Measurements from ENCODE around the gene CORIN. TPM values are rescaled to one million over a fixed set of nuclear protein-coding genes. Genes with fewer than 3 reads are reported as not detected.
"Not testable (repeated sequence)": the region's sequence is repeated elsewhere in the genome, so short reads cannot be mapped to it uniquely, and the experiment has no call there.

The CORIN gene
- polyA plus RNA-seq, 12 donors, result 1.7 to 5.7 (median 2.4) TPM; not detected in 2

GRCh38 chr4:47774079-47774478 is 63.8 kb downstream of the CORIN start:
- DNase-seq, result no peak

DNA sequence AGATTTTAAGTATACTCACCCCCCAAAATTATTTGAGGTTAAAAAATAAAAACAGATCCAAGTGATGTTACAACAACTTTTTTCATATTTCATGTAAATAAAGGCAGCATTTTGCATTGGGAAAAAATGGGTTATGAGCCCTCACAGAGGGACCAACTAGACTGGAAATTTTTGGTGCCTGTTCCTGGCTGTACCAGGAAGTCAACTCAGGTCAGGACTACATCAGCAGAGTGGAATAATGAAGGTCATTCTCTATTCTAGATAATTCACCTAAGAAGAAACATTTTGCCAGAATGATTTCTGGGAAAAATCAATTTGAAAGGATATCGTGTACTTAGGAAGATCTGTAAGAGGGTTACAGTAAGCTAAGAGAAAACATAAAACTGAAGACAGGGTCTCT is 66.8 kb downstream of the CORIN start:
- no peak for DNase-seq

DNA sequence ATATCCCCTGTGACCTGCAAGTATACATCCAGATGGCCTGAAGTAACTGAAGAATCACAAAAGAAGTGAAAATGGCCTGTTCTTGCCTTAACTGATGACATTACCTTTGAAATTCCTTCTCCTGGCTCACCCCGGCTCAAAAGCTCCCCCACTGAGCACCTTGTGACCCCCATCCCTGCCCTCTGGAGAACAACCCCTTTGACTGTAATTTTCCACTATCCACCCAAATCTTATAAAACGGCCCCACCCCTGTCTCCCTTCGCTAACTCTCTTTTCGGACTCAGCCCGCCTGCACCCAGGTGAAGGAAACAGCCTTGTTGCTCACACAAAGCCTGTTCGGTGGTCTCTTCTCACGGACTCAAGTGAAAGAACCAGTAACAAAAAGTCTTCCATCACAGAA is 69.9 kb downstream of the CORIN start:
- not testable (repeated sequence) for DNase-seq

DNA sequence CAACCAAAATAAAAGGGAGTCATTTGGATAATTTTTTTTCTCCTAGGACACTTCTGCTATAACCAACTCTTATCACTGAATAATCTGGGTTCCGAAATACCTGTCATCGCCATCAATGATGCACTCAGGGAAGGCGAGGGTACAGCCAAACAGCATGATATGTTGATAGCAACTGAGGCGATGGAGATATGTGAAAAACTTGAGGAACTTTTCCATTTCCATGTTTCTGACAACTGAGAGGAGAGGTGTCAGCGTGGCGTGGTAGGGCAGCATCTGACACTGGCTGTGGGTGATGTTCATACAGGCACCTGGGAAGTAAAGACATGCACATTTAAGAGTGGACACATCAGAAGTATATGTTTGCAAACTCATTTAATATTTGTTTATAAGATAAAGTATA is 74.6 kb downstream of the CORIN start:
- DNase-seq, result no peak

DNA sequence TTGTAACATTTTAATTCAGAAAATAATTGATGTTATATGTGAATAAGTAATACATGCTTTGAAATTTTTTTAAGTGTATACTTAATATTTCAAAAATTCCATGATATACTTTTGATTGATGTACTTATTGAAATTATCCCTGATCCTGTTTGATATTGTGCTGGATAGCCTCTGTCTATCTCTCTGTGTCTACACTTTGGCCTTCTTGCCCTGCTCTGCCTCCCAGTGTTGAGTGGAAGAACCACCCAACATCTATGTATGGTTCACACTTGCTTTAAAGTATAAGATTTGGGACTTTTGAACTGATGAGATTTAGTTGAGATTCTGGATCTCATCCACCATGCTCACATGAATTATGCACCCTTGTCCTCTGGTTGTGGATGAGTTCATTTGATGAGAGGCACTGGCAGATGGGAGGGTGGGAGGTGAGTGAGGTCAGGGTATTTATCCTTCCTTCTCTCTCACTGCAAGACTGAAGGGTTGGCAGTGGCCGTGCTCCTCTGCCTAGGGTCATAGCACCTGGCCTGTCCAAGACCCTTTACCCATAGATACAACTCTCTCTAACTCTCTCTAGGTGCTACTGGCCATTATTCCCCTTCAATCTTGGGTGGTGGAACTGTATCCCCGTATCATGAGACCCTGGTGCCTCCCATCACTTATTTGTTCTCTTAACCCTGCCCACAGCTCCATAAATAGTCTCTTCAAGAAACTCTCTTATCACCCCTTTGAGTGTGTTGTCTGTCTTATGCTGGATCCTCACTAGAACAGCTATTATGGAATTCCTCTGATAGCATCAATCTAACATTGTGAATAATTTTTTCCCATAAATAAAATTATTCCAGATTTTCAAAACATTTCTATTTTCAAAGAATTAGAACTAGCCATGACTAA is 75.2 kb downstream of the CORIN start:
- DNase-seq, result no peak

DNA sequence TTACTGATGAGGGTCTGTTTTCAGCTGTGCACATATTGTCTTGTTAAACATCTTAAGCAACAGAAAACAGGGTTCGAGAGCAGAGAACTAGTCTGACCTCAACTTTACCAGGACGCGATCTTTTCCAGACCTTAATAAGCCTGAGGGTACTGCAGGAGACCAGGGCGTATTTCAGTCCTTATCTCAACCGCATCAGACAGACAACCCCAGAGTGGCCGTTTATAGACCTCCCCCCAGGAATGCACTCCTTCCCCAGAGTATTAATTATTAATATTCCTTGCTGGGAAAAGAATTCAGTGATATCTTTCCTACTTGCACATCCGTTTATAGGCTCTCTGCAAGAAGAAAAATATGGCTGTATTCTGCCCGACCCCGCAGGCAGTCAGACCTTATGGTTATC is 84.6 kb downstream of the CORIN start:
- DNase-seq, result not testable (repeated sequence)

DNA sequence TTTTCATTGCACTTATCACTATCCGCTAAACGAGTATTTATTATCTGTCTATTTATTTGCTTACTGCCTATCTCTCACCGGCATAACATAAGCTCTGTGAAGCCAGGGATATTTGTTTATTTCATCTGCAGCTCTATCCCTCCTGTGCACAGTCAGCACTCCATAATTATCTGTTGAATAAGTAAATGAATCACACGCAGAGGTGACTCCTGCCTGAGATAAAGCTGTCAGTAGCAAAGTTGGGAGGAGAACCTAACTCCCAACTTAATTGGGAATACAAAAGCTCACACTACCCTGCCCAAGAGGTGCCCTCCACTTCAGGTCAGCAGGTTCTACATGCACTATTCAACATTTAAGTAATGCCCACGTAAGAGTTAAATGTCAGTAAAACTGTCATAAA is 85.7 kb downstream of the CORIN start:
- no peak for DNase-seq

- no peak for DNase-seq
These were observed 87.1 kb downstream of the CORIN start for GRCh38 chr4:47750788-47751187.

GRCh38 chr4:47749858-47750257 is 88.0 kb downstream of the CORIN start:
- DNase-seq, result no peak

GRCh38 chr4:47749060-47749459 is 88.8 kb downstream of the CORIN start:
- DNase-seq, result no peak

DNA sequence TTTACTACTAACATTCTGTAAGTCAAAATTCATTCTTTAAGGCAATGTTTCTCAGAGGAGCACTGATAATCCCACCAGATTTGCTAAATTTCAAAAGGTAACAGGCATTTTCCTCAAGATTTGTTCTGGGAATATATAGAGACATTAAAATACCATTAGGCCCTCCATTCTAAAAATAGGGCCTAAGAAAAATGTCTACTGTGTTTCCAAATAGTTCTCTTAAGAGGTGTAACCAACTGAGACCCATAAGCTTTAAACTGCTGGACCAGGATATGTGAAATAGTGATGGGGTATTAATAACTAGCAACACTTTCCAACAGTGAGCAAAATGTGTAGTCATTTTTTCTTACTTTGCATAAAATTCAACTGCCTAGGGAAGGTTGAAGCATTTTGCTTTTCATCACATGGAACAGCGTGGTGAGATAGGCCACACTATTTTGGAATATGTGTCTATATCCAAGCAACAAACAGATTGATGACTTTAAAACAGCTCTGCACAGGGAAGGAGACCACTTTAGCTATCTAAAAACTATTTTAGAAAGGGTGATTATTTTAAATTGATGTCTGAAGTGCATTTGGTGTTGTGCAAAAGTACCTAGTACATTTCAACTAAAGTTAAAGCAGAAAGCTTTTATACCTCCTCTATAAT is 89.9 kb downstream of the CORIN start:
- DNase-seq, result no peak

GRCh38 chr4:47747211-47747610 is 90.7 kb downstream of the CORIN start:
- no peak for DNase-seq

- no peak for DNase-seq
These were observed 91.7 kb downstream of the CORIN start for GRCh38 chr4:47746122-47746521.

GRCh38 chr4:47744843-47745382 is 93.0 kb downstream of the CORIN start:
- DNase-seq, result no peak

DNA sequence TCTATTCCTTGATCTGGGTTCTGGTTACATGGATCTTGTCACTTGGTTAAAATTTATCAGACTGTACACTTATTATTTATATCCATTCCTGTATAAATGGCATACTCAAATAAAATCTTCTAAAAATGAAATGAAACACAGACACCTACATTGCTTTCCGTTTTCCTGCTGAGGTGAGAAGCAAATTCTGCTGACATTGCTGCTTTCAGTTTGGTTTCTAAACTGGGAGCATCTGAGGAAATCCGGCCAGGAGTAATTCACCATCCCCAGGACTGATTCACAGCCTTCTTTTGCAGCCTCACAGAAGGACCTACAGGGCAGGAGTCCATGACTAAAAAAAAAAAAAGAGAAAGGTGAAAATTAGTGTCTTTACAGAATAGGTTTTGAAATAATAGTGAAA is 93.6 kb downstream of the CORIN start:
- DNase-seq, result no peak

- DNase-seq, result no peak
These were observed 96.7 kb downstream of the CORIN start for GRCh38 chr4:47741200-47741599.

GRCh38 chr4:47737326-47737725 is 100.5 kb downstream of the CORIN start:
- no peak for DNase-seq

GRCh38 chr4:47736555-47736954 is 101.3 kb downstream of the CORIN start:
- DNase-seq, result no peak

DNA sequence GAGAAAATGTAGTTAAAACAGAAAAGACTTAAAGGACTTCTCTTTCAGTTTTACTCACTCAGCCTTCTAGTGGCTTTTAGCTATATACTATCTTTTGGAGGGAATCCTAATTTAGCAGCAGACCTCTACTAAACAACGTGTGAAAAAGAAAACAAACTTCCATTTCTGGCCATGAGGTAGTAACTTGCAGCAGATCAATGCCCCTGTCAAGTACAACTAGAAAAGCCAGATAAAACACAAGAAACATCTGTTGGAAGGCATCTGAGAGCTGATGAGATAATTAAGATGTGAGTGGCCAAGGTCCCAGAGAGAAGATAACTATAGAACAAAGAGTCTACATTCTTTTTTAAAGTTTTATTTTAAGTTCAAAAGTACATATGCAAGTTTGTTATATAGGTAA is 101.7 kb downstream of the CORIN start:
- DNase-seq, result no peak

- peak; percentile 41 for DNase-seq
These were observed 104.3 kb downstream of the CORIN start for GRCh38 chr4:47733302-47734175.

DNA sequence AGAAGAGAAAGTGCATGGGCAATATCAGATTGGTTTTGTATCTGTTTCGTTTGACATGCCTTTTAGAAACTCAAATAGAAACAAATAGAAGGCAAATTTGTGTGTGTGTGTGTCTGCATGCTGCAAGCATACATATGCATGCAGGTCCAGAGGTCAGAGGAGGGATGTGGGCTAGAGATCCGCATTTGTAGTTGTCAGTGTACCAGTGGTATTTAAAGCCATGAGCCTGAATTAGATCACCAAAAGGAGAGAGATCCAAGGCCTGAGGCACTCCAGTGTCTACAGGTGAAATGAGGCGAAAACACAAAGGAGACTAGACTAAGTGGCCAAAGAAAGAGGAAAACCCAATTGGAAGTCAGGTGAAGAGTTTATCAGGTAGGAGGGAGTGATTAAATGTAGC is 106.7 kb downstream of the CORIN start:
- DNase-seq, result no peak

DNA sequence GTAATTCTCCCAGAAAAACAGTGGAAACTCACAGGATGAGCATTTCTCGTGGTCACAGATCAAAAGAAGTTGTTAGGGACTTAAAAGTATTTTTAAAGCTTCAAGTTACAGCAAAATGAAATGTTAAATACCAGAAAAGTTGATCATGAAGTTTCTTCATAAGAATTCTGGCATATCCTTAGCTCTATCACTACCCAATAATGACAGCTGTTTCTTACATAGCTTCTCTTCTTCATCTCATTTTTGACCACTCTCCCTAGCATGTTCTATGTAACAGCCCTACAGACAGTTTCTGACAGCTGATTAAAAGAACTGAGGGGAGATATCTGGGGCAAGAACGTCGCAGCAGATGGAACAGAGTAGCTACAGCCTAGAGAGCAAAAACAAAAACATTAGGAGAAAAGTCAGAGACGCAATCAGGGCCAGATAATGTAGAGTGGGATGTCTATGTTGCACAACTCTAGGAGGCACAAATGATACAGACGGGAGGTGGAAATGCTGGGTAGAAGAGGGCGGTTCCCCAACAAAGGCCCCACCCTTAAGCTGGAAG is 108.7 kb downstream of the CORIN start:
- no peak for DNase-seq
